ENCODE results near the gene KAZN. TPM values are rescaled to one million over a fixed set of nuclear protein-coding genes. Genes with fewer than 3 reads are reported as not detected.
A peak's percentile ranks its signal among the peaks of the same experiment; 100 is the strongest.

Gene KAZN
- total and polyA plus RNA-seq, 4 donors: 7.6 to 18.8 (median 11.2) TPM

- Histone ChIP-seq H3K9ac (ENCODE audit: insufficient read depth in 1 of 2, low read length in 2 of 2) (no peak overlapping the region), H3K27ac (ENCODE audit: low read depth in 1 of 2, low read length in 1 of 2) (no peak overlapping the region), H3K27me3 (ENCODE audit: control insufficient read depth in 3 of 3, insufficient read depth in 3 of 3, low read length in 2 of 3) (no peaks in the 10 kb centered on the region), H3K4me1 (ENCODE audit: control insufficient read depth in 5 of 5, insufficient read depth in 5 of 5, low read length in 5 of 5) (peaks cover 0 to 6% (median 0%) of the 10 kb centered on the region in 5 donors), H3K9me3 (ENCODE audit: control insufficient read depth in 4 of 4, insufficient read depth in 3 of 4, low read length in 3 of 4) (no peaks in the 10 kb centered on the region), H3K4me3 (no peak overlapping the region), H3K36me3 (ENCODE audit: control insufficient read depth in 4 of 4, insufficient read depth in 4 of 4, low read length in 4 of 4) (peaks cover 0 to 4% (median 0%) of the 10 kb centered on the region in 4 donors)
- no peak for ATAC-seq (ENCODE audit: insufficient read depth, low FRiP score)
- TF ChIP-seq CTCF (IDR thresholded peaks at IDR 0.05; ENCODE audit: control extremely low read depth, extremely low read depth): no peak
- WGBS, 2 donors: 91 to 93% methylated on average over 13 of the region's 13 CpGs
- no peak for DNase-seq
Observed at GRCh38 chr1:15114884-15115283, 516.4 kb downstream of the KAZN start.

GRCh38 chr1:15115542-15116330, 517.3 kb downstream of the KAZN start:
- no peaks in the 10 kb centered on the region for H3K27me3 ChIP-seq (ENCODE audit: control insufficient read depth in 3 of 3, insufficient read depth in 3 of 3, low read length in 2 of 3)
- no peaks in the 10 kb centered on the region for H3K9me3 ChIP-seq (ENCODE audit: control insufficient read depth in 4 of 4, insufficient read depth in 3 of 4, low read length in 3 of 4)
- WGBS, 2 donors: 93% methylated on average over 15 of the region's 15 CpGs
- H3K4me3 ChIP-seq: no peak overlapping the region
- H3K27ac ChIP-seq (ENCODE audit: low read depth in 1 of 2, low read length in 1 of 2): no peak overlapping the region
- peaks cover 0 to 4% (median 0%) of the 10 kb centered on the region in 4 donors for H3K36me3 ChIP-seq (ENCODE audit: control insufficient read depth in 4 of 4, insufficient read depth in 4 of 4, low read length in 4 of 4)
- no peak overlapping the region for H3K9ac ChIP-seq (ENCODE audit: insufficient read depth in 1 of 2, low read length in 2 of 2)
- TF ChIP-seq CTCF (IDR thresholded peaks at IDR 0.05; ENCODE audit: control extremely low read depth, extremely low read depth): no peak
- H3K4me1 ChIP-seq (ENCODE audit: control insufficient read depth in 5 of 5, insufficient read depth in 5 of 5, low read length in 5 of 5): peaks cover 0 to 6% (median 0%) of the 10 kb centered on the region in 5 donors
- no peak for ATAC-seq (ENCODE audit: insufficient read depth, low FRiP score)
- DNase-seq: no peak

GRCh38 chr1:15116966-15117365, 518.5 kb downstream of the KAZN start:
- peaks cover 0 to 6% (median 0%) of the 10 kb centered on the region in 5 donors for H3K4me1 ChIP-seq (ENCODE audit: control insufficient read depth in 5 of 5, insufficient read depth in 5 of 5, low read length in 5 of 5)
- no peak for TF ChIP-seq CTCF (IDR thresholded peaks at IDR 0.05; ENCODE audit: control extremely low read depth, extremely low read depth)
- ATAC-seq (ENCODE audit: insufficient read depth, low FRiP score) (no peak), DNase-seq (peak; percentile 22 to 63 (median 43))
- no peaks in the 10 kb centered on the region for H3K9me3 ChIP-seq (ENCODE audit: control insufficient read depth in 4 of 4, insufficient read depth in 3 of 4, low read length in 3 of 4)
- WGBS, 2 donors: 52 to 73% methylated on average over 5 of the region's 5 CpGs
- no peak overlapping the region for H3K4me3 ChIP-seq
- peaks cover 0 to 4% (median 0%) of the 10 kb centered on the region in 4 donors for H3K36me3 ChIP-seq (ENCODE audit: control insufficient read depth in 4 of 4, insufficient read depth in 4 of 4, low read length in 4 of 4)
- H3K9ac ChIP-seq (ENCODE audit: insufficient read depth in 1 of 2, low read length in 2 of 2): no peak overlapping the region
- no peaks in the 10 kb centered on the region for H3K27me3 ChIP-seq (ENCODE audit: control insufficient read depth in 3 of 3, insufficient read depth in 3 of 3, low read length in 2 of 3)
- no peak overlapping the region for H3K27ac ChIP-seq (ENCODE audit: low read depth in 1 of 2, low read length in 1 of 2)

All from lung (tissue), 12 donors.